ENCODE measurements around the gene TSPOAP1. TPM values are rescaled to one million over a fixed set of nuclear protein-coding genes. Genes with fewer than 3 reads are reported as not detected.

The TSPOAP1 gene
- total RNA-seq, 1 donor from 2014 or later: 39.7 TPM

GRCh38 chr17:58319173-58320162 is 9.1 kb downstream of the TSPOAP1 start:
- no peak for TF ChIP-seq CTCF (IDR thresholded peaks at IDR 0.05; ENCODE audit: partially characterized antibody, unreplicated experiment)
- Mint-ChIP-seq H3K4me3 (ENCODE audit: unreplicated experiment) (no peak overlapping the region), H3K27ac (ENCODE audit: unreplicated experiment) (no peak overlapping the region), H3K4me1 (ENCODE audit: low read depth, unreplicated experiment) (peaks cover 5% of the 10 kb centered on the region), H3K36me3 (ENCODE audit: unreplicated experiment) (peaks cover 8% of the 10 kb centered on the region), H3K9me3 (ENCODE audit: unreplicated experiment) (peaks cover 5% of the 10 kb centered on the region), H3K27me3 (ENCODE audit: unreplicated experiment) (peaks cover 6% of the 10 kb centered on the region)
- peak; percentile 9 for DNase-seq

- Mint-ChIP-seq H3K27me3 (ENCODE audit: unreplicated experiment) (peaks cover 4% of the 10 kb centered on the region), H3K4me1 (ENCODE audit: low read depth, unreplicated experiment) (peaks cover 6% of the 10 kb centered on the region)
- TF ChIP-seq CTCF (IDR thresholded peaks at IDR 0.05; ENCODE audit: partially characterized antibody, unreplicated experiment): no peak
Measured at GRCh38 chr17:58318627-58319172, 9.9 kb downstream of the TSPOAP1 start.

GRCh38 chr17:58318065-58318481 is 10.5 kb downstream of the TSPOAP1 start:
- H3K27ac Mint-ChIP-seq (ENCODE audit: unreplicated experiment): no peak overlapping the region
- TF ChIP-seq CTCF (IDR thresholded peaks at IDR 0.05; ENCODE audit: partially characterized antibody, unreplicated experiment): no peak
- peak; percentile 2 for DNase-seq
- peaks cover 6% of the 10 kb centered on the region for H3K4me1 Mint-ChIP-seq (ENCODE audit: low read depth, unreplicated experiment)
- no peak overlapping the region for H3K4me3 Mint-ChIP-seq (ENCODE audit: unreplicated experiment)
- peaks cover 2% of the 10 kb centered on the region for H3K27me3 Mint-ChIP-seq (ENCODE audit: unreplicated experiment)
- H3K36me3 Mint-ChIP-seq (ENCODE audit: unreplicated experiment): peaks cover 8% of the 10 kb centered on the region
- H3K9me3 Mint-ChIP-seq (ENCODE audit: unreplicated experiment): peaks cover 5% of the 10 kb centered on the region

More at GRCh38 chr17:58318627-58319172, 9.9 kb downstream of the TSPOAP1 start:
- H3K4me3 Mint-ChIP-seq (ENCODE audit: unreplicated experiment): no peak overlapping the region
- peak; percentile 8 for DNase-seq
- peaks cover 5% of the 10 kb centered on the region for H3K9me3 Mint-ChIP-seq (ENCODE audit: unreplicated experiment)
- peaks cover 8% of the 10 kb centered on the region for H3K36me3 Mint-ChIP-seq (ENCODE audit: unreplicated experiment)
- H3K27ac Mint-ChIP-seq (ENCODE audit: unreplicated experiment): no peak overlapping the region

- TF ChIP-seq CTCF (IDR thresholded peaks at IDR 0.05; ENCODE audit: partially characterized antibody, unreplicated experiment): peak; percentile 36
- Mint-ChIP-seq H3K36me3 (ENCODE audit: unreplicated experiment) (peaks cover 8% of the 10 kb centered on the region), H3K4me3 (ENCODE audit: unreplicated experiment) (no peak overlapping the region), H3K9me3 (ENCODE audit: unreplicated experiment) (peaks cover 5% of the 10 kb centered on the region), H3K4me1 (ENCODE audit: low read depth, unreplicated experiment) (peaks cover 8% of the 10 kb centered on the region), H3K27me3 (ENCODE audit: unreplicated experiment) (peaks cover 4% of the 10 kb centered on the region), H3K27ac (ENCODE audit: unreplicated experiment) (no peak overlapping the region)
- peak; percentile 49 for DNase-seq
Measured at GRCh38 chr17:58317421-58318064, 11.1 kb downstream of the TSPOAP1 start.

Data from glutamatergic neuron (in vitro differentiated cells).